H9 (cell line): Measurements from ENCODE around the gene EFTUD2. TPM values are rescaled to one million over a fixed set of nuclear protein-coding genes. Genes with fewer than 3 reads are reported as not detected.

Source experiments
- DNase-seq: peaks from one replicate; pipeline ENCODE4 v3.0.0-alpha.2; 2017
- H2AFZ ChIP-seq: one replicate; pipeline ENCODE4 v1.6.1; 2013; ENCODE audit warnings: mild to moderate bottlenecking, low read length, control low read depth, moderate library complexity
- H2AK5ac ChIP-seq: 2 replicates; pipeline ENCODE4 v1.6.1; 2013; ENCODE audit warnings: low read length, control low read depth, mixed read lengths; ENCODE audit not compliant: insufficient read length
- H2BK120ac ChIP-seq: one replicate; pipeline ENCODE4 v1.6.1; 2013; ENCODE audit warnings: low read depth, mild to moderate bottlenecking, low read length, control low read depth, inconsistent platforms; ENCODE audit not compliant: poor library complexity, severe bottlenecking
- H2BK12ac ChIP-seq: 2 replicates; pipeline ENCODE4 v1.6.1; 2013; ENCODE audit warnings: low read length, control low read depth, mixed read lengths, low read depth; ENCODE audit not compliant: insufficient read length
- H2BK15ac ChIP-seq: 2 replicates; pipeline ENCODE4 v1.6.1; 2013; ENCODE audit warnings: low read depth, low read length, control low read depth
- H2BK20ac ChIP-seq: one replicate; pipeline ENCODE4 v1.6.1; 2013; ENCODE audit warnings: low read depth, mild to moderate bottlenecking, low read length, control low read depth, inconsistent platforms; ENCODE audit not compliant: poor library complexity, severe bottlenecking
- H2BK5ac ChIP-seq: 2 replicates; pipeline ENCODE4 v1.6.1; 2013; ENCODE audit warnings: low read length, control low read depth, mixed read lengths; ENCODE audit not compliant: insufficient read length
- H3K14ac ChIP-seq: 2 replicates; pipeline ENCODE4 v1.6.1; 2013; ENCODE audit warnings: low read length, control low read depth; ENCODE audit not compliant: insufficient read depth
- H3K18ac ChIP-seq: 2 replicates; pipeline ENCODE4 v1.6.1; 2013; ENCODE audit warnings: low read depth, mild to moderate bottlenecking, mixed read lengths, low read length, control low read depth; ENCODE audit not compliant: insufficient read length
- H3K23ac ChIP-seq: 2 replicates; pipeline ENCODE4 v1.6.1; 2013; ENCODE audit warnings: low read length, control low read depth, mixed read lengths, low read depth; ENCODE audit not compliant: insufficient read length
- H3K23me2 ChIP-seq: 2 replicates; pipeline ENCODE4 v1.6.1; 2013; ENCODE audit warnings: low read depth, mild to moderate bottlenecking, mixed read lengths, low read length, control low read depth; ENCODE audit not compliant: insufficient read length, poor library complexity, severe bottlenecking
- H3K27ac ChIP-seq: 2 replicates; pipeline ENCODE4 v1.5.1; 2013; ENCODE audit warnings: low read length, control low read depth, mixed read lengths, low read depth; ENCODE audit not compliant: insufficient read length
- H3K27me3 ChIP-seq: 2 replicates; pipeline ENCODE4 v1.6.1; 2013; ENCODE audit warnings: low read length, control low read depth, inconsistent platforms; ENCODE audit not compliant: insufficient read depth
- H3K4ac ChIP-seq: 2 replicates; pipeline ENCODE4 v1.6.1; 2013; ENCODE audit warnings: low read depth, mild to moderate bottlenecking, control low read depth, inconsistent platforms, low read length, moderate library complexity
- H3K4me1 ChIP-seq: 2 replicates; pipeline ENCODE4 v1.6.1; 2013; ENCODE audit warnings: low read length, control low read depth, inconsistent platforms; ENCODE audit not compliant: insufficient read depth
- H3K4me2 ChIP-seq: 2 replicates; pipeline ENCODE4 v1.6.1; 2013; ENCODE audit warnings: low read length, control low read depth, mixed read lengths; ENCODE audit not compliant: insufficient read length, insufficient read depth
- H3K56ac ChIP-seq: 2 replicates; pipeline ENCODE4 v1.6.1; 2013; ENCODE audit warnings: low read depth, mild to moderate bottlenecking, mixed read lengths, low read length, control low read depth; ENCODE audit not compliant: insufficient read length
- H3K79me1 ChIP-seq: 2 replicates; pipeline ENCODE4 v1.6.1; 2013; ENCODE audit warnings: low read depth, mild to moderate bottlenecking, moderate library complexity, low read length, control low read depth, inconsistent platforms; ENCODE audit not compliant: insufficient read depth, poor library complexity, severe bottlenecking
- H3K79me2 ChIP-seq: 2 replicates; pipeline ENCODE4 v1.6.1; 2013; ENCODE audit warnings: low read length, control low read depth, inconsistent platforms; ENCODE audit not compliant: insufficient read depth
- H3K9ac ChIP-seq: 2 replicates; pipeline ENCODE4 v1.6.1; 2013; ENCODE audit warnings: low read length, control low read depth, mixed read lengths; ENCODE audit not compliant: insufficient read length; ENCODE audit errors: extremely low read depth
- H3K9me3 ChIP-seq: one replicate; pipeline ENCODE4 v1.6.1; 2013; ENCODE audit warnings: low read depth, low read length, inconsistent platforms; ENCODE audit not compliant: control insufficient read depth
- H3T11ph ChIP-seq: one replicate; pipeline ENCODE4 v1.6.1; 2013; ENCODE audit warnings: mild to moderate bottlenecking, low read length, control low read depth, inconsistent platforms
- H4K20me1 ChIP-seq: one replicate; pipeline ENCODE4 v1.6.1; 2013; ENCODE audit not compliant: control insufficient read depth, insufficient read length, insufficient read depth
- H4K5ac ChIP-seq: 2 replicates; pipeline ENCODE4 v1.6.1; 2013; ENCODE audit warnings: low read depth, mild to moderate bottlenecking, mixed read lengths, low read length, control low read depth; ENCODE audit not compliant: insufficient read length
- H4K8ac ChIP-seq: replicated peaks from 2 replicates; pipeline ENCODE4 v1.6.1; 2013; ENCODE audit warnings: low read length, control low read depth, mixed read lengths, low read depth; ENCODE audit not compliant: insufficient read length
- H4K91ac ChIP-seq: 2 replicates; pipeline ENCODE4 v1.6.1; 2013; ENCODE audit warnings: low read depth, mild to moderate bottlenecking, moderate library complexity, mixed read lengths, low read length, control low read depth; ENCODE audit not compliant: insufficient read length
- H3K27ac Mint-ChIP-seq, 3 experiments: 2 replicates in 2 of 3; 3 replicates in 1 of 3; pipeline ENCODE4 v1.8.0; 2020 to 2021; ENCODE audit warnings: mixed read lengths in 3 of 3, mild to moderate bottlenecking in 1 of 3, moderate library complexity in 1 of 3
- H3K27me3 Mint-ChIP-seq: 2 replicates; pipeline ENCODE4 v1.8.0; 2021; ENCODE audit warnings: low read depth, mild to moderate bottlenecking, moderate library complexity, mixed read lengths
- H3K36me3 Mint-ChIP-seq, 3 experiments: 2 replicates in 2 of 3; 3 replicates in 1 of 3; pipeline ENCODE4 v1.8.0; 2020 to 2021; ENCODE audit warnings: low read depth in 3 of 3, mixed read lengths in 3 of 3; ENCODE audit not compliant: insufficient read depth in 1 of 3
- H3K4me1 Mint-ChIP-seq, 2 experiments: 2 replicates each; pipeline ENCODE4 v1.8.0; 2020; ENCODE audit warnings: mixed read lengths in 2 of 2
- H3K4me3 Mint-ChIP-seq, 2 experiments: 2 replicates in 1 of 2; 3 replicates in 1 of 2; pipeline ENCODE4 v1.8.0; 2020 to 2021; ENCODE audit warnings: mild to moderate bottlenecking in 2 of 2, mixed read lengths in 2 of 2, moderate library complexity in 1 of 2
- H3K9me3 Mint-ChIP-seq, 2 experiments: 2 replicates in 1 of 2; 3 replicates in 1 of 2; pipeline ENCODE4 v1.8.0; 2020; ENCODE audit warnings: mild to moderate bottlenecking in 2 of 2, mixed read lengths in 2 of 2, moderate library complexity in 1 of 2
- WGBS: extraction: QIAGEN DNeasy Blood & Tissue Kit; methylation state at CpG from one replicate; pipeline ENCODE4 v1.1.7; 2013; ENCODE audit warnings: missing lambda C conversion rate, low lambda C conversion rate, mixed read lengths; ENCODE audit not compliant: insufficient read length; ENCODE audit errors: extremely low coverage; 5-methylcytosine and 5-hydroxymethylcytosine counted together
- total RNA-seq: library from RNA; stranded (reverse); gene quantifications from 2 replicates; pipeline ENCODE4 v1.2.1, GENCODE V29; 2021
- TF ChIP-seq, protein P1 (sequence below): fragments of 200-600 bp; sonication (generic); conservative IDR thresholded peaks from 3 replicates; pipeline ENCODE4 v1.8.0; 2021; ENCODE audit warnings: antibody characterized with exemption, mild to moderate bottlenecking

EFTUD2 gene
- total RNA-seq, 1 experiment from 2014 or later = 150 TPM

DNA sequence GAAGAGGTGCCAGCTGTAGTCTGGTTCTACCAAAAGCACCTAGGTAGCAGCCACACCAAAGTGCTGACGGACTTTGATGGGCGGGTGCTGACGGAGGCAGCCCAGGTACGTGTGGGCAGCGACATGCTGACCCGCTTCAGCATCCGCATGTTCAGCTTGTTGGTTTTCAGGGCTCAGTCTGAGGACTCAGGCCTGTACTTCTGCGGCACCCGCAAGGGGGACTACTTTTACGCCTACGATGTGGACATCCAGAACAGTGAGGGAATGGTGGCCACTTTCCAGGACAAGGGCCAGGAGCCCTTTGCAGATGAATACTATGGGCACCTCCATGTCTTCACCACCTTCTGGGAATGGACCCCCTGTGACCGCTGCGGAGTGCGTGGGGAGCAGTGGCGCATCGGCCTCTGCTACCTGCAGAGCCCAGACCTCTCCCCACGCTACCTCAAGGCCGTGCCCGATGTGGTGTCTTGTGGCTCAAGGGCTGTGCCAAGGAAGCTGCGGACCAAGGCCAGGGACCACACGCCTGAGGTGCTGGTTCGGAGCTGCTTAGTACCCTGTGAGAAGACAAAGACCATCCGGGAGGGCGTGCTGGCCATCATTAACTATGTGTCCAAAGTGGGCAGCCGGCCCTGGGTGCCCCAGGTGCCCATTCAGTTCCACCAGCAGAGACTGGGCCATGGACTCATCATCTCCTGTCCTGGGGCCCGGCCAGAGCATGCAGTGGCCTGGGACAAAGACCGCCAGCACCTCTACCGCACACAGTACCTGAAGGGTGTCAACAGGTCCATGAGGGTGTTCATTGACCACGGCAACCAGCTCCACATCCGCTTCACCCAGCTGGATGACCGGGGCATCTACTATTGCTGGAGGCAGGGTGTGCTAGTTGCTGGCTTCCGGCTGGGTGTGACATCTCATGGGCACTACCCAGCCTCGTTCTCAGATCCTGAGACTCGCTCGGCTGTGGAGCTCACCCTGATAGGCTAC is 5.0 kb upstream of the EFTUD2 start:
- no peaks in the 10 kb centered on the region for H3K36me3 Mint-ChIP-seq
- H3K23ac ChIP-seq = no peak overlapping the region
- H3K27me3 Mint-ChIP-seq = peaks cover 10% of the 10 kb centered on the region
- H4K20me1 ChIP-seq = no peaks in the 10 kb centered on the region
- H2AK5ac ChIP-seq = no peak overlapping the region
- H3K79me2 ChIP-seq = no peaks in the 10 kb centered on the region
- no peak overlapping the region for H2BK12ac ChIP-seq
- H3K27me3 ChIP-seq = no peaks in the 10 kb centered on the region
- no peak overlapping the region for H4K5ac ChIP-seq
- H3K9ac ChIP-seq = no peak overlapping the region
- no peak overlapping the region for H3K27ac Mint-ChIP-seq
- TF ChIP-seq, protein P1, sequence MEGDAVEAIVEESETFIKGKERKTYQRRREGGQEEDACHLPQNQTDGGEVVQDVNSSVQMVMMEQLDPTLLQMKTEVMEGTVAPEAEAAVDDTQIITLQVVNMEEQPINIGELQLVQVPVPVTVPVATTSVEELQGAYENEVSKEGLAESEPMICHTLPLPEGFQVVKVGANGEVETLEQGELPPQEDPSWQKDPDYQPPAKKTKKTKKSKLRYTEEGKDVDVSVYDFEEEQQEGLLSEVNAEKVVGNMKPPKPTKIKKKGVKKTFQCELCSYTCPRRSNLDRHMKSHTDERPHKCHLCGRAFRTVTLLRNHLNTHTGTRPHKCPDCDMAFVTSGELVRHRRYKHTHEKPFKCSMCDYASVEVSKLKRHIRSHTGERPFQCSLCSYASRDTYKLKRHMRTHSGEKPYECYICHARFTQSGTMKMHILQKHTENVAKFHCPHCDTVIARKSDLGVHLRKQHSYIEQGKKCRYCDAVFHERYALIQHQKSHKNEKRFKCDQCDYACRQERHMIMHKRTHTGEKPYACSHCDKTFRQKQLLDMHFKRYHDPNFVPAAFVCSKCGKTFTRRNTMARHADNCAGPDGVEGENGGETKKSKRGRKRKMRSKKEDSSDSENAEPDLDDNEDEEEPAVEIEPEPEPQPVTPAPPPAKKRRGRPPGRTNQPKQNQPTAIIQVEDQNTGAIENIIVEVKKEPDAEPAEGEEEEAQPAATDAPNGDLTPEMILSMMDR = no peak
- no peaks in the 10 kb centered on the region; the same call in 1 of the 2 replicates for H3K4me1 ChIP-seq
- no peak overlapping the region for H2BK15ac ChIP-seq
- H3K56ac ChIP-seq = no peak overlapping the region
- H2BK20ac ChIP-seq = no peak overlapping the region
- no peaks in the 10 kb centered on the region for H3K9me3 ChIP-seq
- H4K8ac ChIP-seq = no peak overlapping the region
- H2BK5ac ChIP-seq = no peak overlapping the region
- H4K91ac ChIP-seq = no peak overlapping the region
- H3K14ac ChIP-seq = no peak overlapping the region; the same call in 1 of the 2 replicates
- WGBS = no CpG with 5 or more reads among the region's 35 CpGs
- no peaks in the 10 kb centered on the region for H3K79me1 ChIP-seq
- peaks cover 4% of the 10 kb centered on the region for H3K23me2 ChIP-seq
- no peak overlapping the region for H3K4me3 Mint-ChIP-seq
- H3T11ph ChIP-seq = no peak overlapping the region
- H3K9me3 Mint-ChIP-seq = no peaks in the 10 kb centered on the region
- H3K4me1 Mint-ChIP-seq = peaks cover 11 to 20% of the 10 kb centered on the region in 2 experiments; a peak in 3 of 4 replicates
- H3K4ac ChIP-seq = no peak overlapping the region
- H2AFZ ChIP-seq = no peak overlapping the region
- H3K4me2 ChIP-seq = no peak overlapping the region
- H2BK120ac ChIP-seq = no peak overlapping the region
- no peak overlapping the region for H3K27ac ChIP-seq
- no peak for DNase-seq
- H3K18ac ChIP-seq = no peak overlapping the region
